GM10847 (cell line): ENCODE data around the gene CDHR2.

Experiments used
- POLR2A ChIP-seq: IDR thresholded peaks from 2 replicates; pipeline ENCODE4 v1.6.1; 2011; ENCODE audit not compliant: insufficient read length; ENCODE audit errors: extremely low read depth

Gene CDHR2

DNA sequence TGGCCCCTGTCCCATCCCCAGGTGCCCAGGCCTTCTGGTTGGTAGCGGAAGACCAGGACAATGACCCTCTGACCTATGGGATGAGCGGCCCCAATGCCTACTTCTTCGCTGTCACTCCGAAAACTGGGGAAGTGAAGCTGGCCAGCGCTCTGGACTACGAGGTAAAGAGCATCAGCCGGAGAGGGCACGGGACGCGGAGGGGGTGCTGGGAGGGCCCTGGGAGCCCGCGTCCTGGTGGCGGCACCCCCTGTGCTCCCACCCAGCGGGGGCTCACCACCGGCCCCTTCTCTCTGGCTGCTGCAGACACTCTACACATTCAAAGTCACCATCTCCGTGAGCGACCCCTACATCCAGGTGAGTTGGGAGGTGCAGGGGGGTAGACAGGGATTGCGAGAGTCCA is 19.5 kb downstream of the CDHR2 start:
- no peak for TF ChIP-seq POLR2A

DNA sequence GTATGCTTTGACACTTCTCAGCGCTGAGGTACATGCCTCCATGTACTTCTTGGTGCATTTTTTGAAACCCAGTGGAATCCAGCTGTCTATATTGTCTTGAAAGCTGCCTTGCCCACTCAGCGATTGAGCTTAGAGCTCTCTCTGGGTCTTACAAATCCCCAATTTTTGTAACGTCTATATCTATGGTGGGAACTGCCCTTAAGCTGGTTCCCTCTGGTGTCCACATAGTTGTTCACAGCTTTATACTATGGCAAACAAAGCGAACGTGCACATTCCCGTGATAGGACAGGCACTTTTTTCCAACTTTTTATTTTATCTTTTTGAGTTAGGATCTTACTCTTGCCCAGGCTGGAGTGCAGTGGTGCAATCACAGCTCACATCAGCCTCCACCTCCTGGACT is 20.9 kb downstream of the CDHR2 start:
- no peak for TF ChIP-seq POLR2A

GRCh38 chr5:176573564-176574296 is 24.6 kb downstream of the CDHR2 start:
- no peak for TF ChIP-seq POLR2A

DNA sequence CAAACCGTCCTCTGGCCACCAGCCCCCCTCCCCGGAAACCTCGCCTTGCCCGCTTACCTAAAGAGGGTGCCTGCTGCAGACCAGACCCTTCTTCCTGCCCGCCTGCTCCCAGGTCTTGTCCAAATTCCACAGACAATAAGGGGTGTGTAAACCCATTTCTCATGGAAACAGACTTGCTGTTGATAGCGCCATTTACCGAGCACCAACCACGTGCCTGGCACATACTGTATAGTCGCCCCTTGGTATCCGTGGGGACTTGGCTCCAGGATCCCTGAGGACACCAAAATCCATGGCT is 25.1 kb downstream of the CDHR2 start:
- no peak for TF ChIP-seq POLR2A

GRCh38 chr5:176575066-176575465 is 25.9 kb downstream of the CDHR2 start:
- no peak for TF ChIP-seq POLR2A

DNA sequence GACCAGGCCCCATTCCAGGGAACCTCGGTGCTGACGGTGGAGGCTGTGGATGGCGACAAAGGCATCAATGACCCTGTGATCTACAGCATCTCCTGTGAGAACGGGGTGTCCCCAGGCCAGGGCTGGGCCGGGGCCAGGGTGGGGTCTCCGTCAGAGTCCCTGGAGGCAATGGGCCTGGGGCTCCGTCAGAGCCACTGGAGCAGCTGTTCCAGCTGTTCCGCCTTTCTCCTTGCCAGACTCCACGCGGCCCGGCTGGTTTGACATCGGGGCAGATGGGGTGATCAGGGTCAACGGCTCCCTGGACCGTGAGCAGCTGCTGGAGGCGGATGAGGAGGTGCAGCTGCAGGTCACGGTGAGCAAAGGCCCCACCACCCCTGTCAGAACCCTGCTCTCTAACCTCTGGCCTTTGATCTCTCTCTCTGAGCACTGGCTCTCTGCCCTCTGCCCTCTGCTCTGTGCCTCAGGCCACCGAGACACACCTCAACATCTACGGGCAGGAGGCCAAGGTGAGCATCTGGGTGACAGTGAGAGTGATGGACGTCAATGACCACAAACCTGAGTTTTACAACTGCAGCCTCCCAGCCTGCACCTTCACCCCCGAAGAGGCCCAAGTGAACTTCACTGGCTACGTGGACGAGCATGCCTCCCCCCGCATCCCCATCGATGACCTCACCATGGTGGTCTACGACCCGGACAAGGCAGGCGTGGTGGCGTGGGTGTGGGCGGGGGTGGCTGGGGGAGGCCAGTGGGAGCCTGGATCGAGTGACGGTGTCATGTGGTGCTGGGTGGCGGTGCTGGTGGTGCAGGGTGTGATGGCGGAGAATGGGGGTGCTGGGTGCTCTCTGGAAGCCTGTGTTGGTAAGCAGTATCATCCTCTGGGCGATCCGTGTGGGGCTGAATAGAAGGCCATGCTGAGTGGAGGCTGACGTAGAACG is 26.6 kb downstream of the CDHR2 start:
- TF ChIP-seq POLR2A = no peak

GRCh38 chr5:176577312-176578176 is 28.4 kb downstream of the CDHR2 start:
- TF ChIP-seq POLR2A = no peak

DNA sequence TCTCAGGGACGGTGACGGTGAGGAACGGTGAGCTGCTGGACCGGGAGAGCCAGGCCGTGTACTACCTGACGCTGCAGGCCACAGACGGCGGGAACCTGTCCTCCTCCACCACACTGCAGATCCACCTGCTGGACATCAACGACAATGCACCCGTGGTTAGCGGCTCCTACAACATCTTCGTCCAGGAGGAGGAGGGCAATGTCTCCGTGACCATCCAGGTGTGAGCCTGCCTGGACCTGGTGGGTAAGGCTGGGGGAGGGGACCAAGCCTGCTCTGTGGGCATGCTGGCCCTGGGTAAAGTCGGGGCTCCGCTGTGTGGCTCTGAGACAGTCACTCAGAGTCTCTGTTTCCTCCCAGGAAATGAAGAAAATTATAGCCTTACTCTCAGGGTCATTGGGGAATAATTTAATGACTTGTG is 29.3 kb downstream of the CDHR2 start:
- TF ChIP-seq POLR2A = no peak

- TF ChIP-seq POLR2A = no peak
Observed at GRCh38 chr5:176579323-176579722, 30.2 kb downstream of the CDHR2 start.

DNA sequence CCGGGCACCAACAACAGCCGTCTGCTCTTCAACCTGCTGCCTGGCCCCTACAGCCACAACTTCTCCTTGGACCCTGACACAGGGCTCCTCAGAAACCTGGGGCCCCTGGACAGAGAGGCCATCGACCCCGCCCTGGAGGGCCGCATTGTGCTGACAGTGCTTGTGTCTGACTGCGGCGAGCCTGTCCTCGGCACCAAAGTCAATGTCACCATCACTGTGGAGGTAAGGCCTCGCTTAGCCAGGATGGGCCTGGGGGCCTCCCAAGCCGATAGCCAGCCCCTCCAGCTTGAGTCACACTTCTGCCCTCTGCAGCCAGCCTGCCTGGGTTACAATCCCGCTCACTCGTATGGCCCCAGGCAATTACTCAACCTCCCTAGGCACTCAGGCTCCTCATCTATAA is 32.2 kb downstream of the CDHR2 start:
- no peak for TF ChIP-seq POLR2A

GRCh38 chr5:176583076-176583475 is 33.9 kb downstream of the CDHR2 start:
- no peak for TF ChIP-seq POLR2A

DNA sequence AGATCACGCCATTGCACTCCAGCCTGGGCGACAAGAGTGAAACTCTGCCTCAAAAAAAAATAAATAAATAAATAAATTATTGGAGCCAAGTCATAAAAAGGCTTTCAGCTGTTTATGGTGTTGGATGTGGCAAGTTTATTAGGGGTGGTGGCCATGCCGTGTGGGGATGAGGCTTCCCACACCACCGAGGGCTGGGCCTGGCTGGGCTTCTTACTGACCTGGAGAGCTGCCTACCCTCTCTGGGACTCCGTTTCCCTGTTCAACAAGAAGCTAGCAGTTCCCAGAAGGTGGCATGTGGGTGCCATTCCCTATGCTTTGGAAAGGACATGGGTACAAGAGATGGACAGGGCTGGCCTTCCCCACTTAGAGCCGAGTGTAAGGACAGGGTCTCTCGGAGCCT is 38.3 kb downstream of the CDHR2 start:
- no peak for TF ChIP-seq POLR2A

- TF ChIP-seq POLR2A = no peak
Observed at GRCh38 chr5:176588297-176588696, 39.2 kb downstream of the CDHR2 start.

GRCh38 chr5:176589039-176589769 is 40.1 kb downstream of the CDHR2 start:
- TF ChIP-seq POLR2A = no peak
